ENCODE results near the gene PIAS1. TPM values are rescaled to one million over a fixed set of nuclear protein-coding genes. Genes with fewer than 3 reads are reported as not detected.

The PIAS1 gene
- total RNA-seq, 4 donors from 2014 or later: 31.6 to 70.9 (median 40.3) TPM

DNA sequence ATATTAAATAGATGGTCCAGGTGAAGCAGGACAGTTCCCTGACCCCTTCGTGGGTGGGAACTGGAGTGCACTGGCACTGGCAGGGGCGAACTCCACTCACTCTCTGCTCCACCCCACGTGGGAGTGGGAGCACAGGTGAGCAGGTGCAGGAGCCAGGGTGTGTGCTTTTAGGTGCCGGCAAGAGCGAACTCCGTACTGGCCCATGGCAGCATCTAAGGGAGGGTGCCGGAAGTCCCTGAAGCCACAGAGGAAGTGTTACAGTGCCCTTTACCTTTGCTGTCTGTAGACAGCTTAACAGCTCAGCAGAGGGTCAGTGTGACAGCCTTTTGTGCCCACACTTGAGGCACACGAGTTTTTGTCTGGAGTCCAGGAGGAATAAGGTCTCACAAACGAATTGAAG lies 26.7 kb upstream of the PIAS1 start:
- DNase-seq (ENCODE audit: low spot score): no peak
- ATAC-seq (ENCODE audit: low FRiP score): no peak
- TF ChIP-seq, protein P1, sequence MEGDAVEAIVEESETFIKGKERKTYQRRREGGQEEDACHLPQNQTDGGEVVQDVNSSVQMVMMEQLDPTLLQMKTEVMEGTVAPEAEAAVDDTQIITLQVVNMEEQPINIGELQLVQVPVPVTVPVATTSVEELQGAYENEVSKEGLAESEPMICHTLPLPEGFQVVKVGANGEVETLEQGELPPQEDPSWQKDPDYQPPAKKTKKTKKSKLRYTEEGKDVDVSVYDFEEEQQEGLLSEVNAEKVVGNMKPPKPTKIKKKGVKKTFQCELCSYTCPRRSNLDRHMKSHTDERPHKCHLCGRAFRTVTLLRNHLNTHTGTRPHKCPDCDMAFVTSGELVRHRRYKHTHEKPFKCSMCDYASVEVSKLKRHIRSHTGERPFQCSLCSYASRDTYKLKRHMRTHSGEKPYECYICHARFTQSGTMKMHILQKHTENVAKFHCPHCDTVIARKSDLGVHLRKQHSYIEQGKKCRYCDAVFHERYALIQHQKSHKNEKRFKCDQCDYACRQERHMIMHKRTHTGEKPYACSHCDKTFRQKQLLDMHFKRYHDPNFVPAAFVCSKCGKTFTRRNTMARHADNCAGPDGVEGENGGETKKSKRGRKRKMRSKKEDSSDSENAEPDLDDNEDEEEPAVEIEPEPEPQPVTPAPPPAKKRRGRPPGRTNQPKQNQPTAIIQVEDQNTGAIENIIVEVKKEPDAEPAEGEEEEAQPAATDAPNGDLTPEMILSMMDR (IDR thresholded peaks at IDR 0.05): no peak

DNA sequence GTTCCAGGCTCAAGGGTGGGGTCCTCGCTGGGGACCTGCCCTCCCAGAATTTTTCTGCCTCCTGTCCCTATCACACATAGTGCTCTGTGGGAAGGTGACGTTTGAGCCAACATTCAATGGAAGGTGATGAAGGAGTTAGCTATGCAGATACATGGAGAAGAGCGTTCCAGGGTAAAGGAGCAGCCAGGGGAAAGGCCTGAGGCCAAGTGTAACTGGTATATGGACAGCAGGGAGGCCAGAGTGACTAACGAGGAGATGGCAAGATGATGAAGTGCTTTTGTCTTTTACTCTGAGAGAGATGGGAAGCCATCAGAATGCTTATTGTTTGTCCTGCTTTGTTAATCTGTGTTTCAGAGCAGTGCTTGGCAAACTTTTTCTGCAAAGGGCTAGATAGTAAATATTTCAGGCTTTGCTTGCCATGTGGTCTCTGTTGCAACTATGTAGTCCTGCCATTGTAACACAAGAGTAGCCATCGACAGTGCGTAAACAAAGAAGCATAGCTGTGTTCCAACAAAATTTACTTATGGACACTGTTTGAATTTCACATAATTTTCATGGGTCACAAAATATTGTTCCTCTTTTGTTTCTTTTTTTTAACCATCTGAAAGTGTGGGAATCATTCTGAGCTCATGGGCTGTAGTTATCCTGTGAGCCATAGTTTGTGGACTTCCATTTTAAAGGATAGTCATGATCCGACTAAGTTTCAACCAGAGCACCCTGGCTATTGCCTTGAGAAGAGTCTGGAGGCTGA lies 25.8 kb upstream of the PIAS1 start:
- ATAC-seq (ENCODE audit: low FRiP score) (no peak), DNase-seq (ENCODE audit: low spot score) (no peak)
- TF ChIP-seq, protein P1 (IDR thresholded peaks at IDR 0.05): no peak

DNA sequence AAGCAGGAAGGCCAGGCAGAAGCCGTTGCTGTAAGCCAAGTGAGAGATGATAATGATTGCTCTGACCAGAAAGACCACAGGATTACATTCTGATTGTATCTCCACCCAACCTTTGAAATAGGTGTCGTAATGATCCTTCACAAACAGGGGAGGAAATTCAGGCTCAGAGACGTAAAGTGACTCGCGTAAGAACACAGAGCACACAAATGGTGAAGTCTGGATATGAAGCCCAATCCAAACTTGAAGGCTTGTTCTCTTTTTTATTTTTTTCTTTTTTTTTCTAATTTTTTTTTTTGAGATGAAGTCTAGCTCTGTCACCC lies 25.3 kb upstream of the PIAS1 start:
- DNase-seq (ENCODE audit: low spot score) (no peak), ATAC-seq (ENCODE audit: low FRiP score) (no peak)
- TF ChIP-seq, protein P1 (IDR thresholded peaks at IDR 0.05): no peak

DNA sequence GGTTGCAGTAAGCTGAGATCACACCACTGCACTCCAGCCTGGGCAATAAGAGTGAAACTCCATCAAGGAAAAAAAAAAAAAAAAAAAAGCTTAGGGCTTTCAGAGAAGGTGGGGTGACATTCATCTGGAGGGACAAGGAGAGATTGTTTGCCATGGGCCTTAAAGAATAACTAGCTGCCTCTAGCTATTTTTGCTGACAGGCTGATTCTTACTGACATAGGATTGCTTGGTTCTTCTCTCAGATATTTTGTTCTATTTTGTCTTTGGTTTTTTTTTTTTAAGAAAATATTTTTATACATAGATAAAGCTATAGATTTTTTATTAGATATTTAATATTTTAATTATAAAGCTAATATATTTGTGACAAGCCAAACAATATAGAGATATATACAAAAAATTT lies 24.2 kb upstream of the PIAS1 start:
- DNase-seq (ENCODE audit: low spot score): no peak
- TF ChIP-seq, protein P1 (IDR thresholded peaks at IDR 0.05): no peak
- no peak for ATAC-seq (ENCODE audit: low FRiP score)

DNA sequence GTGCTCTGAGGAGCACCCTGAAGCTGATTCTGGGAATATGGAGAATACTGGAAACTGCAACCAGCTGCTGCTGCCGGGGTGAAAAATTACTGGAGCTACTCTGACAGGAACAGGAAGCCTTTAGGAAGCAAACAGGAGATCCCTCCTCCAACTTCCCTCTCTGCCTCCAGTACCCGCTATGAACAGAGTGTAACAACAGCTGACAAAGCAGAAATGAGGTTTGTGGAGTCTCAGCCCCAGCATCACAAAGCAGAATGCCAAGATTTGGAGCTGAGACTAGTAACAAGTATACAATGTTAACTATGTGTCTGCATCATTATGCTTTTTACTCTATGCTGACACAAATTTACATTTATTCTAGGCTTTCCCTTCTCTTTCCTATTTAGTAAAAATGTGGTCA lies 22.7 kb upstream of the PIAS1 start:
- no peak for ATAC-seq (ENCODE audit: low FRiP score)
- TF ChIP-seq, protein P1 (IDR thresholded peaks at IDR 0.05): no peak
- no peak for DNase-seq (ENCODE audit: low spot score)

DNA sequence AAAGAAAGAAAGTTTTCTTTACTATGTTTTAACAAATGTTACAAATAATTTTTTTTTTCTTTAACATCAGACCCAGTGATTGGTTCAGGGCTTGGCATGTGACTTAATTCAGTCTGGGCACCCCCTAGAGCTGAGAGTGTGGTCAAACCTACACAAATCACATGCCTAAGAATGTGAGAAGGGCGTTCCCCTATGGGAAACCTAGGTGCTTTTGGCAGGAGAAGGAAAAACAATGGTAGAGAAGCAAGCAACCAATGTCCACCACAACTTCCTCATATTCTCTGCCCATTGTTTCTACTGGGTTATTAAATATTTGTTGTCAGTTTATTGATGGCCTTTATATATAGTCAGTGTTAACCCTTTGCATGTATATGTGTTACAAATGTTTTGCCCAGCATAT lies 21.4 kb upstream of the PIAS1 start:
- TF ChIP-seq, protein P1 (IDR thresholded peaks at IDR 0.05): no peak
- no peak for ATAC-seq (ENCODE audit: low FRiP score)
- DNase-seq (ENCODE audit: low spot score): no peak

DNA sequence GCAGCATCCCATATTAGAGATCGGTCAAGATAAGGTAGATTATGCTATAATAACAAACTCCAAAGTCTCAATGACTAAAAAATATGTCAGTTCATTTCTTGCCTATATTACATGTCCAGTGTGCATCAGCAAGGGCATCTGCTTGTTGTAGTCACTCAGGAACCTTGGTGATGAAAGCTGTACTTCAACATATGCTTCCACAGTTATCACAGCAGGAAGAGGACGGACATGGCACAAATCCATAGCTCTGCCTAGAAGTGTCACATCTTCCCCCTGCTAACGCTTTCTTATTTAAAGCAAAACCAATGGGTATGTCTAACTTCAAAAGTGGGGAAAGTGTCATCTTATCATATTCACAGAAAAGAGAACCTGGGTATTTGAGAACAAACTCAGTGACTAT lies 20.0 kb upstream of the PIAS1 start:
- ATAC-seq (ENCODE audit: low FRiP score): no peak
- TF ChIP-seq, protein P1 (IDR thresholded peaks at IDR 0.05): no peak
- DNase-seq (ENCODE audit: low spot score): no peak

Data from omental fat pad (tissue), 4 donors.